OCI-LY3 (cell line): ENCODE results near the gene DOCK1.
"Not testable (repeated sequence)": the region's sequence is repeated elsewhere in the genome, so short reads cannot be mapped to it uniquely, and the experiment has no call there.

Experiments used
- H2AFZ ChIP-seq: fragments of 200-600, 300-600 bp; shearing (Covaris generic); 2 replicates; pipeline ENCODE4 v1.6.0; 2014; ENCODE audit warnings: antibody characterized with exemption, low read depth, low read length
- H3K27ac ChIP-seq: fragments of 200-600, 300-600 bp; sonication (generic); 2 replicates; pipeline ENCODE4 v1.5.1; 2014; ENCODE audit warnings: mild to moderate bottlenecking, low read length, moderate library complexity, mixed read lengths
- H3K27me3 ChIP-seq: fragments of 200-600, 300-600 bp; sonication (generic); 2 replicates; pipeline ENCODE4 v1.6.1; 2014; ENCODE audit warnings: low read depth, low read length, mixed read lengths
- H3K36me3 ChIP-seq: fragments of 200-600, 300-600 bp; sonication (generic); replicated peaks from 2 replicates; pipeline ENCODE3; 2014; ENCODE audit warnings: low read depth, low read length, mixed read lengths
- H3K4me1 ChIP-seq: fragments of 300-600, 200-600 bp; sonication (generic); 2 replicates; pipeline ENCODE4 v1.6.1; 2014; ENCODE audit warnings: low read length, mixed read lengths
- H3K4me2 ChIP-seq: fragments of 200-600, 300-600 bp; sonication (generic); 2 replicates; pipeline ENCODE4 v1.6.1; 2014; ENCODE audit warnings: low read length, mixed read lengths
- H3K4me3 ChIP-seq: fragments of 300-600, 200-600 bp; sonication (generic); 2 replicates; pipeline ENCODE4 v1.5.1; 2014; ENCODE audit warnings: antibody characterized with exemption, mild to moderate bottlenecking, low read length, moderate library complexity
- H3K79me2 ChIP-seq: fragments of 300-600, 200-600 bp; shearing (Covaris generic); 2 replicates; pipeline ENCODE4 v1.6.1; 2014; ENCODE audit warnings: mild to moderate bottlenecking, low read length, mixed read lengths
- H3K9ac ChIP-seq: fragments of 300-600, 200-600 bp; shearing (Covaris generic); 2 replicates; pipeline ENCODE4 v1.6.0; 2014; ENCODE audit warnings: mild to moderate bottlenecking, low read length, moderate library complexity
- H3K9me3 ChIP-seq: fragments of 200-600, 300-600 bp; shearing (Covaris generic); 2 replicates; pipeline ENCODE4 v1.6.1; 2014; ENCODE audit warnings: low read length, mixed read lengths; ENCODE audit not compliant: insufficient read depth
- H4K20me1 ChIP-seq: fragments of 200-600, 300-600 bp; sonication (generic); 2 replicates; pipeline ENCODE4 v1.6.1; 2016; ENCODE audit warnings: low read length, mixed read lengths; ENCODE audit not compliant: insufficient read depth
- CTCF ChIP-seq: fragments of 200-600, 300-600 bp; sonication (generic); IDR thresholded peaks from 2 replicates; pipeline ENCODE4 v1.5.1; 2014; ENCODE audit warnings: antibody characterized with exemption, low read length, low read depth
- EZH2phosphoT487 ChIP-seq: fragments of 200-600 bp; shearing (Covaris generic); IDR thresholded peaks from 2 replicates; pipeline ENCODE4 v1.6.1; 2018; ENCODE audit warnings: antibody characterized with exemption, mixed run types, low read depth

The DOCK1 gene

GRCh38 chr10:126937026-126937425 lies 31.8 kb downstream of the DOCK1 start:
- Histone ChIP-seq H3K36me3 (no peaks in the 10 kb centered on the region), H2AFZ (no peak overlapping the region), H3K4me3 (no peak overlapping the region), H4K20me1 (no peaks in the 10 kb centered on the region), H3K4me1 (no peaks in the 10 kb centered on the region), H3K4me2 (no peak overlapping the region), H3K27me3 (no peaks in the 10 kb centered on the region), H3K9ac (no peak overlapping the region), H3K27ac (no peak overlapping the region), H3K79me2 (no peaks in the 10 kb centered on the region), H3K9me3 (no peaks in the 10 kb centered on the region)
- no peak for TF ChIP-seq EZH2phosphoT487
- TF ChIP-seq CTCF: no peak

GRCh38 chr10:126938121-126938520 lies 32.9 kb downstream of the DOCK1 start:
- not testable (repeated sequence) for H3K36me3 ChIP-seq, H3K27ac ChIP-seq, H3K4me2 ChIP-seq, H3K27me3 ChIP-seq, H3K4me3 ChIP-seq, H3K9ac ChIP-seq, H2AFZ ChIP-seq, H3K79me2 ChIP-seq, H3K9me3 ChIP-seq, H4K20me1 ChIP-seq, H3K4me1 ChIP-seq

- H4K20me1 ChIP-seq: no peaks in the 10 kb centered on the region
- H3K27ac ChIP-seq: no peak overlapping the region
- no peaks in the 10 kb centered on the region for H3K36me3 ChIP-seq
- H3K4me2 ChIP-seq: no peak overlapping the region
- H3K4me1 ChIP-seq: no peaks in the 10 kb centered on the region
- H3K79me2 ChIP-seq: no peaks in the 10 kb centered on the region
- no peak overlapping the region for H3K9ac ChIP-seq
- TF ChIP-seq EZH2phosphoT487: no peak
- no peak for TF ChIP-seq CTCF
- H2AFZ ChIP-seq: no peak overlapping the region
- no peaks in the 10 kb centered on the region for H3K9me3 ChIP-seq
- H3K4me3 ChIP-seq: no peak overlapping the region
- H3K27me3 ChIP-seq: no peaks in the 10 kb centered on the region
Measured at GRCh38 chr10:126939706-126940105, 34.5 kb downstream of the DOCK1 start.

GRCh38 chr10:126940670-126941310 lies 35.6 kb downstream of the DOCK1 start:
- Histone ChIP-seq H3K9me3 (no peaks in the 10 kb centered on the region), H2AFZ (no peak overlapping the region), H4K20me1 (no peaks in the 10 kb centered on the region), H3K4me1 (no peaks in the 10 kb centered on the region), H3K27ac (no peak overlapping the region), H3K9ac (no peak overlapping the region), H3K79me2 (no peaks in the 10 kb centered on the region), H3K4me2 (no peak overlapping the region), H3K27me3 (no peaks in the 10 kb centered on the region), H3K36me3 (no peaks in the 10 kb centered on the region), H3K4me3 (no peak overlapping the region)
- no peak for TF ChIP-seq CTCF
- TF ChIP-seq EZH2phosphoT487: no peak

- Histone ChIP-seq H3K4me1 (no peaks in the 10 kb centered on the region), H2AFZ (no peak overlapping the region), H3K4me2 (no peak overlapping the region), H3K4me3 (no peak overlapping the region), H3K27ac (no peak overlapping the region), H3K9me3 (no peaks in the 10 kb centered on the region), H3K27me3 (no peaks in the 10 kb centered on the region), H3K9ac (no peak overlapping the region), H4K20me1 (no peaks in the 10 kb centered on the region), H3K79me2 (no peaks in the 10 kb centered on the region), H3K36me3 (no peaks in the 10 kb centered on the region)
- no peak for TF ChIP-seq EZH2phosphoT487
- TF ChIP-seq CTCF: no peak
Measured at GRCh38 chr10:126944191-126944590, 39.0 kb downstream of the DOCK1 start.
